Measurements from ENCODE around the gene TAF1A. TPM values are rescaled to one million over a fixed set of nuclear protein-coding genes. Genes with fewer than 3 reads are reported as not detected.

Gene TAF1A
- total RNA-seq, 1 donor from 2014 or later = 11.0 TPM

DNA sequence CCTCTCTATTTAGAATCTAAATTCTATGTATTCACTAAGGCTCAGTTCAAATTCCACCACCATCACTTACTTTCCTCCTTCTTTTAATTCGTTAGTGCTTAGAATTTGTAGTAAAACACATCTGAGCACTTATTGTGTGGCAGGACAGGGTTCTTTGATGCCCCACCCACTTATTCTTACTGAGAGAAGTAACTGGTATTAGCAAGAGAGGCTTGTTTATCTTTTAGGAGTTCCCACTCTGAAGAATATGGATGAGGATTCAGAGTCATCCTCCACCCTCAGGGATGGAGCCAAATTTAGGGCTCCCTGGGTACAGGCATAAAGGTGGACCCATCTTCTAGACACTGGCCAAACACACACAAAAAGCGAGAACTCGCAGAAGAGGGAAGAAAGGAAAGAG, 11.5 kb upstream of the TAF1A start:
- Histone ChIP-seq H3K36me3 (ENCODE audit: control insufficient read depth in 3 of 3, insufficient read depth in 3 of 3, low read length in 3 of 3) (no peaks in the 10 kb centered on the region), H3K4me1 (ENCODE audit: control insufficient read depth in 3 of 3, insufficient read depth in 3 of 3, low read length in 3 of 3) (no peaks in the 10 kb centered on the region), H3K27me3 (ENCODE audit: control insufficient read depth in 3 of 3, insufficient read depth in 3 of 3, low read length in 3 of 3) (no peaks in the 10 kb centered on the region), H3K27ac (ENCODE audit: low read depth, low read length) (no peak overlapping the region), H3K9me3 (ENCODE audit: control insufficient read depth in 3 of 3, low read length in 3 of 3) (no peaks in the 10 kb centered on the region), H3K4me3 (ENCODE audit: low read length in 3 of 3) (no peak overlapping the region), H3K9ac (ENCODE audit: low read depth in 1 of 3, low read length in 3 of 3) (no peak overlapping the region)

GRCh38 chr1:222600281-222600680, 10.5 kb upstream of the TAF1A start:
- Histone ChIP-seq H3K9ac (ENCODE audit: low read depth in 1 of 3, low read length in 3 of 3) (no peak overlapping the region), H3K9me3 (ENCODE audit: control insufficient read depth in 3 of 3, low read length in 3 of 3) (no peaks in the 10 kb centered on the region), H3K27ac (ENCODE audit: low read depth, low read length) (no peak overlapping the region), H3K4me3 (ENCODE audit: low read length in 3 of 3) (no peak overlapping the region), H3K4me1 (ENCODE audit: control insufficient read depth in 3 of 3, insufficient read depth in 3 of 3, low read length in 3 of 3) (no peaks in the 10 kb centered on the region), H3K36me3 (ENCODE audit: control insufficient read depth in 3 of 3, insufficient read depth in 3 of 3, low read length in 3 of 3) (no peaks in the 10 kb centered on the region), H3K27me3 (ENCODE audit: control insufficient read depth in 3 of 3, insufficient read depth in 3 of 3, low read length in 3 of 3) (no peaks in the 10 kb centered on the region)

GRCh38 chr1:222596696-222597095, 7.0 kb upstream of the TAF1A start:
- Histone ChIP-seq H3K4me1 (ENCODE audit: control insufficient read depth in 3 of 3, insufficient read depth in 3 of 3, low read length in 3 of 3) (no peaks in the 10 kb centered on the region), H3K9ac (ENCODE audit: low read depth in 1 of 3, low read length in 3 of 3) (no peak overlapping the region), H3K27ac (ENCODE audit: low read depth, low read length) (no peak overlapping the region), H3K9me3 (ENCODE audit: control insufficient read depth in 3 of 3, low read length in 3 of 3) (no peaks in the 10 kb centered on the region), H3K36me3 (ENCODE audit: control insufficient read depth in 3 of 3, insufficient read depth in 3 of 3, low read length in 3 of 3) (no peaks in the 10 kb centered on the region), H3K4me3 (ENCODE audit: low read length in 3 of 3) (no peak overlapping the region), H3K27me3 (ENCODE audit: control insufficient read depth in 3 of 3, insufficient read depth in 3 of 3, low read length in 3 of 3) (no peaks in the 10 kb centered on the region)

GRCh38 chr1:222594789-222595188, 5.1 kb upstream of the TAF1A start:
- Histone ChIP-seq H3K4me3 (ENCODE audit: low read length in 3 of 3) (no peak overlapping the region), H3K9me3 (ENCODE audit: control insufficient read depth in 3 of 3, low read length in 3 of 3) (no peaks in the 10 kb centered on the region), H3K27me3 (ENCODE audit: control insufficient read depth in 3 of 3, insufficient read depth in 3 of 3, low read length in 3 of 3) (no peaks in the 10 kb centered on the region), H3K27ac (ENCODE audit: low read depth, low read length) (no peak overlapping the region), H3K9ac (ENCODE audit: low read depth in 1 of 3, low read length in 3 of 3) (no peak overlapping the region), H3K36me3 (ENCODE audit: control insufficient read depth in 3 of 3, insufficient read depth in 3 of 3, low read length in 3 of 3) (no peaks in the 10 kb centered on the region), H3K4me1 (ENCODE audit: control insufficient read depth in 3 of 3, insufficient read depth in 3 of 3, low read length in 3 of 3) (peaks cover 3 to 12% (median 3%) of the 10 kb centered on the region in 3 donors)

DNA sequence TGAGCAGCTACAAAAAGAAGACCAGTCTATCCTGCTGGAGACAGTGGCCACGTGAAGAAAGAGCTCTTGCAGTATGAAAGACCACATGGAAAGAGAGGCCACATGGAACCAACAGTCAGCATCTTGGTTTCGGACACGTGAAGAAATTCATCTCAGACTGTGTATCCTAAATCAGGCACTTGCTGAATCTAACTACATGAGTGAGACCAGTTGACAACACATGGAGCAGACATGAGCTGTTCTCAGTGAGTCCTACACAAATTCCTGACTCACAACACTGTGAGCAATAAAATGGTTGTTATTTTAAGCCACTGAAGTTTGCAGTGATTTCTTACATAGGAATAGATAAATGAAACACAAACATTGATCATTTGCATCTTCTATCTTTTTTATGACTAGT, 2.4 kb upstream of the TAF1A start:
- H3K27me3 ChIP-seq (ENCODE audit: control insufficient read depth in 3 of 3, insufficient read depth in 3 of 3, low read length in 3 of 3) = no peaks in the 10 kb centered on the region
- no peak overlapping the region for H3K4me3 ChIP-seq (ENCODE audit: low read length in 3 of 3)
- no peaks in the 10 kb centered on the region for H3K9me3 ChIP-seq (ENCODE audit: control insufficient read depth in 3 of 3, low read length in 3 of 3)
- H3K9ac ChIP-seq (ENCODE audit: low read depth in 1 of 3, low read length in 3 of 3) = no peak overlapping the region
- H3K27ac ChIP-seq (ENCODE audit: low read depth, low read length) = no peak overlapping the region
- peaks cover 0 to under 1% (median 0%) of the 10 kb centered on the region in 3 donors for H3K36me3 ChIP-seq (ENCODE audit: control insufficient read depth in 3 of 3, insufficient read depth in 3 of 3, low read length in 3 of 3)
- H3K4me1 ChIP-seq (ENCODE audit: control insufficient read depth in 3 of 3, insufficient read depth in 3 of 3, low read length in 3 of 3) = peaks cover 3 to 19% (median 9%) of the 10 kb centered on the region in 3 donors

- Histone ChIP-seq H3K4me3 (ENCODE audit: low read length in 3 of 3) (no peak overlapping the region), H3K27me3 (ENCODE audit: control insufficient read depth in 3 of 3, insufficient read depth in 3 of 3, low read length in 3 of 3) (no peaks in the 10 kb centered on the region), H3K4me1 (ENCODE audit: control insufficient read depth in 3 of 3, insufficient read depth in 3 of 3, low read length in 3 of 3) (peaks cover 3 to 19% (median 9%) of the 10 kb centered on the region in 3 donors), H3K27ac (ENCODE audit: low read depth, low read length) (no peak overlapping the region), H3K9me3 (ENCODE audit: control insufficient read depth in 3 of 3, low read length in 3 of 3) (no peaks in the 10 kb centered on the region), H3K36me3 (ENCODE audit: control insufficient read depth in 3 of 3, insufficient read depth in 3 of 3, low read length in 3 of 3) (peaks cover 0 to 14% (median 2%) of the 10 kb centered on the region in 3 donors), H3K9ac (ENCODE audit: low read depth in 1 of 3, low read length in 3 of 3) (no peak overlapping the region)
Observed at GRCh38 chr1:222588135-222588534, 1.6 kb downstream of the TAF1A start.

- no peak overlapping the region for H3K27ac ChIP-seq (ENCODE audit: low read depth, low read length)
- H3K36me3 ChIP-seq (ENCODE audit: control insufficient read depth in 3 of 3, insufficient read depth in 3 of 3, low read length in 3 of 3) = peaks cover 0 to 14% (median 2%) of the 10 kb centered on the region in 3 donors
- no peaks in the 10 kb centered on the region for H3K27me3 ChIP-seq (ENCODE audit: control insufficient read depth in 3 of 3, insufficient read depth in 3 of 3, low read length in 3 of 3)
- H3K9me3 ChIP-seq (ENCODE audit: control insufficient read depth in 3 of 3, low read length in 3 of 3) = no peaks in the 10 kb centered on the region
- no peak overlapping the region for H3K9ac ChIP-seq (ENCODE audit: low read depth in 1 of 3, low read length in 3 of 3)
- no peak overlapping the region for H3K4me3 ChIP-seq (ENCODE audit: low read length in 3 of 3)
- H3K4me1 ChIP-seq (ENCODE audit: control insufficient read depth in 3 of 3, insufficient read depth in 3 of 3, low read length in 3 of 3) = peaks cover 3 to 19% (median 9%) of the 10 kb centered on the region in 3 donors
Observed at GRCh38 chr1:222586842-222587241, 2.9 kb downstream of the TAF1A start.

- no peaks in the 10 kb centered on the region for H3K27me3 ChIP-seq (ENCODE audit: control insufficient read depth in 3 of 3, insufficient read depth in 3 of 3, low read length in 3 of 3)
- H3K4me3 ChIP-seq (ENCODE audit: low read length in 3 of 3) = no peak overlapping the region
- H3K27ac ChIP-seq (ENCODE audit: low read depth, low read length) = no peak overlapping the region
- H3K9ac ChIP-seq (ENCODE audit: low read depth in 1 of 3, low read length in 3 of 3) = no peak overlapping the region
- no peaks in the 10 kb centered on the region for H3K4me1 ChIP-seq (ENCODE audit: control insufficient read depth in 3 of 3, insufficient read depth in 3 of 3, low read length in 3 of 3)
- peaks cover 0 to 14% (median 2%) of the 10 kb centered on the region in 3 donors for H3K36me3 ChIP-seq (ENCODE audit: control insufficient read depth in 3 of 3, insufficient read depth in 3 of 3, low read length in 3 of 3)
- no peaks in the 10 kb centered on the region for H3K9me3 ChIP-seq (ENCODE audit: control insufficient read depth in 3 of 3, low read length in 3 of 3)
Observed at GRCh38 chr1:222583079-222583478, 6.7 kb downstream of the TAF1A start.

- Histone ChIP-seq H3K27me3 (ENCODE audit: control insufficient read depth in 3 of 3, insufficient read depth in 3 of 3, low read length in 3 of 3) (no peaks in the 10 kb centered on the region), H3K36me3 (ENCODE audit: control insufficient read depth in 3 of 3, insufficient read depth in 3 of 3, low read length in 3 of 3) (peaks cover 0 to 14% (median 6%) of the 10 kb centered on the region in 3 donors), H3K4me3 (ENCODE audit: low read length in 3 of 3) (no peak overlapping the region), H3K4me1 (ENCODE audit: control insufficient read depth in 3 of 3, insufficient read depth in 3 of 3, low read length in 3 of 3) (no peaks in the 10 kb centered on the region), H3K9me3 (ENCODE audit: control insufficient read depth in 3 of 3, low read length in 3 of 3) (no peaks in the 10 kb centered on the region), H3K9ac (ENCODE audit: low read depth in 1 of 3, low read length in 3 of 3) (no peak overlapping the region), H3K27ac (ENCODE audit: low read depth, low read length) (no peak overlapping the region)
Observed at GRCh38 chr1:222582099-222582774, 7.5 kb downstream of the TAF1A start.

GRCh38 chr1:222579316-222579715, 10.4 kb downstream of the TAF1A start:
- H3K9ac ChIP-seq (ENCODE audit: low read depth in 1 of 3, low read length in 3 of 3) = no peak overlapping the region
- no peak overlapping the region for H3K27ac ChIP-seq (ENCODE audit: low read depth, low read length)
- H3K27me3 ChIP-seq (ENCODE audit: control insufficient read depth in 3 of 3, insufficient read depth in 3 of 3, low read length in 3 of 3) = no peaks in the 10 kb centered on the region
- no peaks in the 10 kb centered on the region for H3K9me3 ChIP-seq (ENCODE audit: control insufficient read depth in 3 of 3, low read length in 3 of 3)
- no peak overlapping the region for H3K4me3 ChIP-seq (ENCODE audit: low read length in 3 of 3)
- peaks cover 0 to 14% (median 4%) of the 10 kb centered on the region in 3 donors for H3K36me3 ChIP-seq (ENCODE audit: control insufficient read depth in 3 of 3, insufficient read depth in 3 of 3, low read length in 3 of 3)
- no peaks in the 10 kb centered on the region for H3K4me1 ChIP-seq (ENCODE audit: control insufficient read depth in 3 of 3, insufficient read depth in 3 of 3, low read length in 3 of 3)

Measured in skeletal muscle tissue (tissue), 4 donors.